Stimulated activated CD4-positive, alpha-beta T cell treated with anti-CD3 and anti-CD28 coated beads, TNF-alpha, amount 100 ng/mL, for 48 hours (primary cell): Measurements from ENCODE around the gene S1PR3.

ENCODE experiments used
- DNase-seq, 3 donors: peaks; one replicate each; pipeline ENCODE4 v3.0.0-alpha.2; 2020; ENCODE audit warnings: low read depth in 3 of 3

Gene S1PR3

GRCh38 chr9:89009546-89009840, 18.2 kb downstream of the S1PR3 start:
- no peak for DNase-seq

GRCh38 chr9:89010056-89010455, 18.8 kb downstream of the S1PR3 start:
- DNase-seq = no peak

GRCh38 chr9:89010526-89011111, 19.4 kb downstream of the S1PR3 start:
- no peak for DNase-seq

- no peak for DNase-seq
Measured at GRCh38 chr9:89011683-89012082, 20.4 kb downstream of the S1PR3 start.

- no peak for DNase-seq
Measured at GRCh38 chr9:89012294-89013042, 21.2 kb downstream of the S1PR3 start.

- no peak for DNase-seq
Measured at GRCh38 chr9:89013660-89014059, 22.4 kb downstream of the S1PR3 start.

- DNase-seq = no peak
Measured at GRCh38 chr9:89014153-89014552, 22.9 kb downstream of the S1PR3 start.

GRCh38 chr9:89015336-89015735, 24.1 kb downstream of the S1PR3 start:
- DNase-seq = no peak

- DNase-seq = no peak
Measured at GRCh38 chr9:89020754-89021153, 29.5 kb downstream of the S1PR3 start.

- DNase-seq = no peak
Measured at GRCh38 chr9:89021154-89021803, 30.0 kb downstream of the S1PR3 start.

GRCh38 chr9:89022001-89022759, 30.9 kb downstream of the S1PR3 start:
- no peak for DNase-seq

- DNase-seq = no peak
Measured at GRCh38 chr9:89022902-89023301, 31.6 kb downstream of the S1PR3 start.

- DNase-seq = no peak
Measured at GRCh38 chr9:89023740-89024139, 32.5 kb downstream of the S1PR3 start.

- no peak for DNase-seq
Measured at GRCh38 chr9:89024727-89025126, 33.5 kb downstream of the S1PR3 start.

GRCh38 chr9:89025553-89025952, 34.3 kb downstream of the S1PR3 start:
- no peak for DNase-seq

- no peak for DNase-seq
Measured at GRCh38 chr9:89026876-89027275, 35.6 kb downstream of the S1PR3 start.

- DNase-seq = no peak
Measured at GRCh38 chr9:89029788-89030187, 38.5 kb downstream of the S1PR3 start.

- no peak for DNase-seq
Measured at GRCh38 chr9:89032173-89032572, 40.9 kb downstream of the S1PR3 start.

GRCh38 chr9:89032661-89033060, 41.4 kb downstream of the S1PR3 start:
- DNase-seq = no peak

GRCh38 chr9:89036383-89036782, 45.1 kb downstream of the S1PR3 start:
- DNase-seq = no peak

GRCh38 chr9:89036891-89037290, 45.6 kb downstream of the S1PR3 start:
- DNase-seq = no peak

GRCh38 chr9:89037346-89037745, 46.1 kb downstream of the S1PR3 start:
- no peak for DNase-seq

GRCh38 chr9:89037891-89038290, 46.6 kb downstream of the S1PR3 start:
- no peak for DNase-seq
